ENCODE data around the gene LRRC73.

GRCh38 chr6:43475516-43475915 lies 34.6 kb downstream of the LRRC73 start:
- TF ChIP-seq, protein P1, sequence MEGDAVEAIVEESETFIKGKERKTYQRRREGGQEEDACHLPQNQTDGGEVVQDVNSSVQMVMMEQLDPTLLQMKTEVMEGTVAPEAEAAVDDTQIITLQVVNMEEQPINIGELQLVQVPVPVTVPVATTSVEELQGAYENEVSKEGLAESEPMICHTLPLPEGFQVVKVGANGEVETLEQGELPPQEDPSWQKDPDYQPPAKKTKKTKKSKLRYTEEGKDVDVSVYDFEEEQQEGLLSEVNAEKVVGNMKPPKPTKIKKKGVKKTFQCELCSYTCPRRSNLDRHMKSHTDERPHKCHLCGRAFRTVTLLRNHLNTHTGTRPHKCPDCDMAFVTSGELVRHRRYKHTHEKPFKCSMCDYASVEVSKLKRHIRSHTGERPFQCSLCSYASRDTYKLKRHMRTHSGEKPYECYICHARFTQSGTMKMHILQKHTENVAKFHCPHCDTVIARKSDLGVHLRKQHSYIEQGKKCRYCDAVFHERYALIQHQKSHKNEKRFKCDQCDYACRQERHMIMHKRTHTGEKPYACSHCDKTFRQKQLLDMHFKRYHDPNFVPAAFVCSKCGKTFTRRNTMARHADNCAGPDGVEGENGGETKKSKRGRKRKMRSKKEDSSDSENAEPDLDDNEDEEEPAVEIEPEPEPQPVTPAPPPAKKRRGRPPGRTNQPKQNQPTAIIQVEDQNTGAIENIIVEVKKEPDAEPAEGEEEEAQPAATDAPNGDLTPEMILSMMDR (IDR thresholded peaks at IDR 0.05; ENCODE audit: control extremely low read depth in 1 of 3, insufficient read depth in 1 of 3, low read depth in 1 of 3, low read length in 3 of 3), result no peak
- TF ChIP-seq TAF7 (optimal IDR thresholded peaks at IDR 0.05; ENCODE audit: borderline replicate concordance, low read depth, low read length) (no peak), POLR2AphosphoS5 (IDR thresholded peaks at IDR 0.05; ENCODE audit: low read depth, low read length) (no peak), TAF1 (IDR thresholded peaks at IDR 0.05; ENCODE audit: low read depth, low read length) (no peak), TCF12 (IDR thresholded peaks at IDR 0.05; ENCODE audit: low read depth, low read length) (no peak), RAD21 (IDR thresholded peaks at IDR 0.05 in 1 of 2, conservative IDR thresholded peaks at IDR 0.05 in 1 of 2; ENCODE audit: low read depth in 2 of 2, low read length in 2 of 2) (no peak), CEBPB (IDR thresholded peaks at IDR 0.05; ENCODE audit: low read depth, low read length) (no peak), SIN3A (conservative IDR thresholded peaks at IDR 0.05 in 1 of 2, IDR thresholded peaks at IDR 0.05 in 1 of 2; ENCODE audit: low read depth in 1 of 2, low read length in 2 of 2) (no peak), JUN (IDR thresholded peaks at IDR 0.05; ENCODE audit: low read depth, low read length) (no peak), SP1 (IDR thresholded peaks at IDR 0.05; ENCODE audit: low read depth, low read length) (no peak), POLR2A (IDR thresholded peaks at IDR 0.05; ENCODE audit: control extremely low read depth in 1 of 2, low read depth in 2 of 2, low read length in 2 of 2) (no peak), EGR1 (IDR thresholded peaks at IDR 0.05; ENCODE audit: borderline replicate concordance, low read depth, low read length) (no peak)
